Measurements from ENCODE around the gene ZNF182.
"Not testable (repeated sequence)": the region's sequence is repeated elsewhere in the genome, so short reads cannot be mapped to it uniquely, and the experiment has no call there.

GRCh38 chrX:48009445-48009960 is 5.7 kb upstream of the ZNF182 start:
- TF ChIP-seq, protein P1, sequence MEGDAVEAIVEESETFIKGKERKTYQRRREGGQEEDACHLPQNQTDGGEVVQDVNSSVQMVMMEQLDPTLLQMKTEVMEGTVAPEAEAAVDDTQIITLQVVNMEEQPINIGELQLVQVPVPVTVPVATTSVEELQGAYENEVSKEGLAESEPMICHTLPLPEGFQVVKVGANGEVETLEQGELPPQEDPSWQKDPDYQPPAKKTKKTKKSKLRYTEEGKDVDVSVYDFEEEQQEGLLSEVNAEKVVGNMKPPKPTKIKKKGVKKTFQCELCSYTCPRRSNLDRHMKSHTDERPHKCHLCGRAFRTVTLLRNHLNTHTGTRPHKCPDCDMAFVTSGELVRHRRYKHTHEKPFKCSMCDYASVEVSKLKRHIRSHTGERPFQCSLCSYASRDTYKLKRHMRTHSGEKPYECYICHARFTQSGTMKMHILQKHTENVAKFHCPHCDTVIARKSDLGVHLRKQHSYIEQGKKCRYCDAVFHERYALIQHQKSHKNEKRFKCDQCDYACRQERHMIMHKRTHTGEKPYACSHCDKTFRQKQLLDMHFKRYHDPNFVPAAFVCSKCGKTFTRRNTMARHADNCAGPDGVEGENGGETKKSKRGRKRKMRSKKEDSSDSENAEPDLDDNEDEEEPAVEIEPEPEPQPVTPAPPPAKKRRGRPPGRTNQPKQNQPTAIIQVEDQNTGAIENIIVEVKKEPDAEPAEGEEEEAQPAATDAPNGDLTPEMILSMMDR (conservative IDR thresholded peaks at IDR 0.05), result not testable (repeated sequence)
- not testable (repeated sequence) for TF ChIP-seq EZH2 (IDR thresholded peaks at IDR 0.05; ENCODE audit: low read depth)

Measured in PC-9 (cell line).